ENCODE measurements around the gene PIKFYVE.

Gene PIKFYVE

GRCh38 chr2:208300847-208301618, 35.0 kb downstream of the PIKFYVE start:
- no CpG with 5 or more reads among the region's 5 CpGs for WGBS (ENCODE audit: extremely low coverage, insufficient coverage, low lambda C conversion rate)
- Histone ChIP-seq H3K4me2 (ENCODE audit: low read length) (no peak overlapping the region), H3K4me1 (ENCODE audit: control insufficient read depth, low read depth, low read length) (no peaks in the 10 kb centered on the region), H2AK5ac (ENCODE audit: low read length) (no peak overlapping the region), H3K27ac (ENCODE audit: low read depth, low read length) (no peak overlapping the region), H2BK15ac (replicated peaks; ENCODE audit: low read depth) (no peak overlapping the region), H3K56ac (ENCODE audit: low read length) (no peak overlapping the region), H3K23ac (ENCODE audit: low read length) (no peak overlapping the region), H3K4ac (ENCODE audit: low read depth, low read length) (no peak overlapping the region), H3K18ac (ENCODE audit: low read length) (no peak overlapping the region), H3K27me3 (ENCODE audit: insufficient read depth, low read length, poor library complexity) (no peaks in the 10 kb centered on the region), H2BK120ac (ENCODE audit: low read depth, low read length) (no peak overlapping the region), H3K79me1 (ENCODE audit: low read length) (no peaks in the 10 kb centered on the region), H3K36me3 (ENCODE audit: control insufficient read depth, insufficient read depth, low read length) (peaks cover 5% of the 10 kb centered on the region), H3K4me3 (ENCODE audit: low read length) (no peak overlapping the region), H3K79me2 (ENCODE audit: control insufficient read depth, insufficient read depth, low read length) (no peaks in the 10 kb centered on the region), H3K9ac (ENCODE audit: low read length) (no peak overlapping the region), H2BK5ac (ENCODE audit: low read length) (no peak overlapping the region), H4K8ac (ENCODE audit: low read depth, low read length) (no peak overlapping the region), H4K5ac (ENCODE audit: low read length) (no peak overlapping the region)
- DNase-seq: no peak

GRCh38 chr2:208304157-208304556, 38.1 kb downstream of the PIKFYVE start:
- no peak overlapping the region for H3K4me3 ChIP-seq (ENCODE audit: low read length)
- H2BK120ac ChIP-seq (ENCODE audit: low read depth, low read length): no peak overlapping the region
- H3K18ac ChIP-seq (ENCODE audit: low read length): no peak overlapping the region
- no peaks in the 10 kb centered on the region for H3K4me1 ChIP-seq (ENCODE audit: control insufficient read depth, low read depth, low read length)
- H2BK15ac ChIP-seq (replicated peaks; ENCODE audit: low read depth): no peak overlapping the region
- no peaks in the 10 kb centered on the region for H3K27me3 ChIP-seq (ENCODE audit: insufficient read depth, low read length, poor library complexity)
- H3K4ac ChIP-seq (ENCODE audit: low read depth, low read length): no peak overlapping the region
- H2BK5ac ChIP-seq (ENCODE audit: low read length): no peak overlapping the region
- DNase-seq: no peak
- H4K8ac ChIP-seq (ENCODE audit: low read depth, low read length): no peak overlapping the region
- H2AK5ac ChIP-seq (ENCODE audit: low read length): no peak overlapping the region
- no peak overlapping the region for H3K27ac ChIP-seq (ENCODE audit: low read depth, low read length)
- no peak overlapping the region for H3K4me2 ChIP-seq (ENCODE audit: low read length)
- H3K79me1 ChIP-seq (ENCODE audit: low read length): no peaks in the 10 kb centered on the region
- H3K56ac ChIP-seq (ENCODE audit: low read length): no peak overlapping the region
- no peak overlapping the region for H3K9ac ChIP-seq (ENCODE audit: low read length)
- H3K36me3 ChIP-seq (ENCODE audit: control insufficient read depth, insufficient read depth, low read length): peaks cover 5% of the 10 kb centered on the region
- H3K79me2 ChIP-seq (ENCODE audit: control insufficient read depth, insufficient read depth, low read length): no peaks in the 10 kb centered on the region
- no peak overlapping the region for H3K23ac ChIP-seq (ENCODE audit: low read length)
- no peak overlapping the region for H4K5ac ChIP-seq (ENCODE audit: low read length)
- WGBS (ENCODE audit: extremely low coverage, insufficient coverage, low lambda C conversion rate): no CpG with 5 or more reads among the region's 4 CpGs

GRCh38 chr2:208304695-208305094, 38.6 kb downstream of the PIKFYVE start:
- no peak for DNase-seq
- H3K27me3 ChIP-seq (ENCODE audit: insufficient read depth, low read length, poor library complexity): no peaks in the 10 kb centered on the region

GRCh38 chr2:208306291-208306690, 40.2 kb downstream of the PIKFYVE start:
- no peak overlapping the region for H4K5ac ChIP-seq (ENCODE audit: low read length)
- no peak overlapping the region for H2BK120ac ChIP-seq (ENCODE audit: low read depth, low read length)
- H3K4me1 ChIP-seq (ENCODE audit: control insufficient read depth, low read depth, low read length): no peaks in the 10 kb centered on the region
- H3K18ac ChIP-seq (ENCODE audit: low read length): no peak overlapping the region
- no peak overlapping the region for H3K4me3 ChIP-seq (ENCODE audit: low read length)
- no peak overlapping the region for H2BK15ac ChIP-seq (replicated peaks; ENCODE audit: low read depth)
- H3K4ac ChIP-seq (ENCODE audit: low read depth, low read length): no peak overlapping the region
- H2AK5ac ChIP-seq (ENCODE audit: low read length): no peak overlapping the region
- WGBS (ENCODE audit: extremely low coverage, insufficient coverage, low lambda C conversion rate): no CpG with 5 or more reads among the region's 1 CpG
- peaks cover 5% of the 10 kb centered on the region for H3K36me3 ChIP-seq (ENCODE audit: control insufficient read depth, insufficient read depth, low read length)
- H2BK5ac ChIP-seq (ENCODE audit: low read length): no peak overlapping the region
- no peaks in the 10 kb centered on the region for H3K79me2 ChIP-seq (ENCODE audit: control insufficient read depth, insufficient read depth, low read length)
- H3K56ac ChIP-seq (ENCODE audit: low read length): no peak overlapping the region
- H3K79me1 ChIP-seq (ENCODE audit: low read length): no peaks in the 10 kb centered on the region
- DNase-seq: no peak
- no peak overlapping the region for H3K9ac ChIP-seq (ENCODE audit: low read length)
- no peak overlapping the region for H4K8ac ChIP-seq (ENCODE audit: low read depth, low read length)
- no peak overlapping the region for H3K27ac ChIP-seq (ENCODE audit: low read depth, low read length)
- no peak overlapping the region for H3K23ac ChIP-seq (ENCODE audit: low read length)
- no peak overlapping the region for H3K4me2 ChIP-seq (ENCODE audit: low read length)
- no peaks in the 10 kb centered on the region for H3K27me3 ChIP-seq (ENCODE audit: insufficient read depth, low read length, poor library complexity)

More at GRCh38 chr2:208304695-208305094, 38.6 kb downstream of the PIKFYVE start:
- H3K18ac ChIP-seq (ENCODE audit: low read length): no peak overlapping the region
- H3K4me1 ChIP-seq (ENCODE audit: control insufficient read depth, low read depth, low read length): no peaks in the 10 kb centered on the region
- no peak overlapping the region for H2BK15ac ChIP-seq (replicated peaks; ENCODE audit: low read depth)
- H3K36me3 ChIP-seq (ENCODE audit: control insufficient read depth, insufficient read depth, low read length): peaks cover 5% of the 10 kb centered on the region
- H3K56ac ChIP-seq (ENCODE audit: low read length): no peak overlapping the region
- no CpG with 5 or more reads among the region's 4 CpGs for whole genome bisulfite sequencing (ENCODE audit: extremely low coverage, insufficient coverage, low lambda C conversion rate)
- H4K5ac ChIP-seq (ENCODE audit: low read length): no peak overlapping the region
- no peak overlapping the region for H2BK5ac ChIP-seq (ENCODE audit: low read length)
- H3K4me3 ChIP-seq (ENCODE audit: low read length): no peak overlapping the region
- no peak overlapping the region for H3K4ac ChIP-seq (ENCODE audit: low read depth, low read length)
- H2AK5ac ChIP-seq (ENCODE audit: low read length): no peak overlapping the region
- H2BK120ac ChIP-seq (ENCODE audit: low read depth, low read length): no peak overlapping the region
- no peak overlapping the region for H3K4me2 ChIP-seq (ENCODE audit: low read length)
- H3K23ac ChIP-seq (ENCODE audit: low read length): no peak overlapping the region
- no peaks in the 10 kb centered on the region for H3K79me2 ChIP-seq (ENCODE audit: control insufficient read depth, insufficient read depth, low read length)
- no peak overlapping the region for H4K8ac ChIP-seq (ENCODE audit: low read depth, low read length)
- no peak overlapping the region for H3K9ac ChIP-seq (ENCODE audit: low read length)
- H3K79me1 ChIP-seq (ENCODE audit: low read length): no peaks in the 10 kb centered on the region
- no peak overlapping the region for H3K27ac ChIP-seq (ENCODE audit: low read depth, low read length)

GRCh38 chr2:208311321-208311720, 45.3 kb downstream of the PIKFYVE start:
- no peak for DNase-seq
- no peak overlapping the region for H2AK5ac ChIP-seq (ENCODE audit: low read length)
- no peaks in the 10 kb centered on the region for H3K79me2 ChIP-seq (ENCODE audit: control insufficient read depth, insufficient read depth, low read length)
- no peak overlapping the region for H3K4me3 ChIP-seq (ENCODE audit: low read length)
- H3K4me1 ChIP-seq (ENCODE audit: control insufficient read depth, low read depth, low read length): no peaks in the 10 kb centered on the region
- no peak overlapping the region for H2BK5ac ChIP-seq (ENCODE audit: low read length)
- H3K27ac ChIP-seq (ENCODE audit: low read depth, low read length): no peak overlapping the region
- H3K79me1 ChIP-seq (ENCODE audit: low read length): no peaks in the 10 kb centered on the region
- H3K56ac ChIP-seq (ENCODE audit: low read length): no peak overlapping the region
- H3K9ac ChIP-seq (ENCODE audit: low read length): no peak overlapping the region
- no peak overlapping the region for H3K4ac ChIP-seq (ENCODE audit: low read depth, low read length)
- no peak overlapping the region for H4K8ac ChIP-seq (ENCODE audit: low read depth, low read length)
- no peak overlapping the region for H2BK120ac ChIP-seq (ENCODE audit: low read depth, low read length)
- no peak overlapping the region for H3K4me2 ChIP-seq (ENCODE audit: low read length)
- no peak overlapping the region for H4K5ac ChIP-seq (ENCODE audit: low read length)
- H3K23ac ChIP-seq (ENCODE audit: low read length): no peak overlapping the region
- no peaks in the 10 kb centered on the region for H3K27me3 ChIP-seq (ENCODE audit: insufficient read depth, low read length, poor library complexity)
- no CpG with 5 or more reads among the region's 2 CpGs for WGBS (ENCODE audit: extremely low coverage, insufficient coverage, low lambda C conversion rate)
- H3K36me3 ChIP-seq (ENCODE audit: control insufficient read depth, insufficient read depth, low read length): peaks cover 6% of the 10 kb centered on the region
- H3K18ac ChIP-seq (ENCODE audit: low read length): no peak overlapping the region
- no peak overlapping the region for H2BK15ac ChIP-seq (replicated peaks; ENCODE audit: low read depth)

- no peak overlapping the region for H3K4me2 ChIP-seq (ENCODE audit: low read length)
- no CpG with 5 or more reads among the region's 4 CpGs for WGBS (ENCODE audit: extremely low coverage, insufficient coverage, low lambda C conversion rate)
These were observed 45.9 kb downstream of the PIKFYVE start for GRCh38 chr2:208311954-208312353.

More at GRCh38 chr2:208311954-208312353, 45.9 kb downstream of the PIKFYVE start:
- no peak for DNase-seq
- Histone ChIP-seq H3K18ac (ENCODE audit: low read length) (no peak overlapping the region), H4K5ac (ENCODE audit: low read length) (no peak overlapping the region), H3K56ac (ENCODE audit: low read length) (no peak overlapping the region), H3K4ac (ENCODE audit: low read depth, low read length) (no peak overlapping the region), H3K27ac (ENCODE audit: low read depth, low read length) (no peak overlapping the region), H2BK5ac (ENCODE audit: low read length) (no peak overlapping the region), H3K27me3 (ENCODE audit: insufficient read depth, low read length, poor library complexity) (no peaks in the 10 kb centered on the region), H3K23ac (ENCODE audit: low read length) (no peak overlapping the region), H3K9ac (ENCODE audit: low read length) (no peak overlapping the region), H3K36me3 (ENCODE audit: control insufficient read depth, insufficient read depth, low read length) (peaks cover 6% of the 10 kb centered on the region), H3K79me1 (ENCODE audit: low read length) (no peaks in the 10 kb centered on the region), H4K8ac (ENCODE audit: low read depth, low read length) (no peak overlapping the region), H3K4me1 (ENCODE audit: control insufficient read depth, low read depth, low read length) (no peaks in the 10 kb centered on the region), H2AK5ac (ENCODE audit: low read length) (no peak overlapping the region), H3K4me3 (ENCODE audit: low read length) (no peak overlapping the region), H2BK15ac (replicated peaks; ENCODE audit: low read depth) (no peak overlapping the region), H2BK120ac (ENCODE audit: low read depth, low read length) (no peak overlapping the region), H3K79me2 (ENCODE audit: control insufficient read depth, insufficient read depth, low read length) (no peaks in the 10 kb centered on the region)
